Neural progenitor cell (in vitro differentiated cells): ENCODE results near the gene UBE2R2. TPM values are rescaled to one million over a fixed set of nuclear protein-coding genes. Genes with fewer than 3 reads are reported as not detected.

Source experiments
- DNase-seq: peaks from one replicate; pipeline ENCODE4 v3.0.0-alpha.2; 2016; ENCODE audit warnings: low spot score
- H2AFZ ChIP-seq: fragments of 200-600 bp; sonication (generic); replicated peaks from 2 replicates; pipeline ENCODE4 v1.6.1; 2016; ENCODE audit warnings: antibody characterized with exemption
- H3F3A ChIP-seq: fragments of 200-600 bp; sonication (generic); 2 replicates; pipeline ENCODE4 v1.6.1; 2016; ENCODE audit warnings: antibody characterized with exemption, low read depth
- H3K27ac ChIP-seq: fragments of 200-600 bp; sonication (generic); 2 replicates; pipeline ENCODE4 v1.5.1; 2016; ENCODE audit warnings: mild to moderate bottlenecking
- H3K27me3 ChIP-seq: fragments of 200-600 bp; sonication (generic); 2 replicates; pipeline ENCODE4 v1.6.1; 2016; ENCODE audit warnings: mild to moderate bottlenecking, moderate library complexity
- H3K36me3 ChIP-seq: fragments of 200-600 bp; sonication (generic); 2 replicates; pipeline ENCODE4 v1.5.1; 2016
- H3K4me1 ChIP-seq: fragments of 200-600 bp; sonication (generic); 2 replicates; pipeline ENCODE4 v1.6.1; 2016; ENCODE audit warnings: mixed run types
- H3K4me2 ChIP-seq: fragments of 200-600 bp; sonication (generic); 2 replicates; pipeline ENCODE4 v1.6.1; 2016
- H3K4me3 ChIP-seq: fragments of 200-600 bp; sonication (generic); 2 replicates; pipeline ENCODE4 v1.5.1; 2016
- H3K79me2 ChIP-seq: fragments of 200-600 bp; sonication (generic); 2 replicates; pipeline ENCODE4 v1.6.1; 2016; ENCODE audit warnings: low read depth
- H3K9ac ChIP-seq: fragments of 200-600 bp; sonication (generic); 2 replicates; pipeline ENCODE4 v1.6.1; 2016
- H3K9me3 ChIP-seq: fragments of 200-600 bp; sonication (generic); 2 replicates; pipeline ENCODE4 v1.5.1; 2016; ENCODE audit warnings: low read depth
- H4K20me1 ChIP-seq: fragments of 200-600 bp; sonication (generic); 2 replicates; pipeline ENCODE4 v1.6.1; 2016; ENCODE audit warnings: low read depth
- H3K27ac Mint-ChIP-seq: 3 replicates; pipeline ENCODE4 v1.8.0; 2021; ENCODE audit warnings: mixed read lengths
- H3K27me3 Mint-ChIP-seq: 2 replicates; pipeline ENCODE4 v1.8.0; 2022; ENCODE audit warnings: low read depth, mild to moderate bottlenecking, inconsistent platforms, moderate library complexity, mixed read lengths; ENCODE audit not compliant: insufficient read depth
- H3K36me3 Mint-ChIP-seq: 3 replicates; pipeline ENCODE4 v1.8.0; 2021; ENCODE audit warnings: mixed read lengths
- H3K4me1 Mint-ChIP-seq: 3 replicates; pipeline ENCODE4 v1.8.0; 2021; ENCODE audit warnings: mixed read lengths
- H3K4me3 Mint-ChIP-seq: 3 replicates; pipeline ENCODE4 v1.8.0; 2021; ENCODE audit warnings: mild to moderate bottlenecking, moderate library complexity, mixed read lengths
- H3K9me3 Mint-ChIP-seq: 3 replicates; pipeline ENCODE4 v1.8.0; 2020; ENCODE audit warnings: mixed read lengths
- EZH2 ChIP-seq: fragments of 200-600 bp; sonication (generic); IDR thresholded peaks from 2 replicates; pipeline ENCODE4 v1.6.1; 2017; ENCODE audit warnings: antibody characterized with exemption, mild to moderate bottlenecking, moderate library complexity
- EZH2phosphoT487 ChIP-seq: fragments of 200-600 bp; sonication (generic); IDR thresholded peaks from 2 replicates; pipeline ENCODE4 v1.6.1; 2017; ENCODE audit warnings: antibody characterized with exemption
- total RNA-seq: library from RNA; depleted of rRNA; stranded (reverse); fragments of >200 nt; gene quantifications from 2 replicates; pipeline ENCODE4 v1.2.3, GENCODE V29; 2015; ENCODE audit warnings: low replicate concordance
- TF ChIP-seq, protein P1 (sequence below): fragments of 200-600 bp; sonication (generic); IDR thresholded peaks from 2 replicates; pipeline ENCODE4 v1.5.1; 2017; ENCODE audit warnings: antibody characterized with exemption, mild to moderate bottlenecking

The UBE2R2 gene
- total RNA-seq, 1 donor from 2014 or later = 68.3 TPM

DNA sequence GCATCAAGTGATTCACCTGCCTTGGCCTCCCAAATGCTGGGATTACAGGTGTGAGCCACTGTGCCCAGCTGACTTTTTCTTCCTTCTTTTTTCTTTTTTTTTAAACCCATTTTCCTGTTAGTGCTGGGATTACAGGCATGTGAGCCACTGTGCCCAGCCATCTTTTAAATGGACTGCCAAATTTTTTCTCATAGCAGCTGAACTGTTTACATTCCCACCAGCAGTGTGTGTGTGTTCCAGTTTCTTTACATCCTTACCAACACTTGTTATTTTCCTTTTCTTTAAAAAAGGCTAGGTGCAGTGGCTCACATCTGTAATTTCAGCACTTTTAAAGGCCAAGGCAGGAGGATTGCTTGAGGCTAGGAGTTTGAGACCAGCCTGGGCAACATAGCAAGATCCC lies 76.9 kb downstream of the UBE2R2 start:
- Histone ChIP-seq H3K4me2 (no peak overlapping the region), H2AFZ (no peak overlapping the region), H3K4me1 (no peaks in the 10 kb centered on the region), H3K27me3 (no peaks in the 10 kb centered on the region), H3F3A (no peaks in the 10 kb centered on the region), H4K20me1 (peaks cover 35% of the 10 kb centered on the region), H3K27ac (no peak overlapping the region), H3K4me3 (no peak overlapping the region), H3K79me2 (peaks cover 98% of the 10 kb centered on the region), H3K36me3 (no peaks in the 10 kb centered on the region), H3K9ac (no peak overlapping the region), H3K9me3 (no peaks in the 10 kb centered on the region)
- H3K27ac Mint-ChIP-seq = no peak overlapping the region
- no peak for DNase-seq
- H3K27me3 Mint-ChIP-seq = no peaks in the 10 kb centered on the region
- H3K36me3 Mint-ChIP-seq = peaks cover 16% of the 10 kb centered on the region
- TF ChIP-seq, protein P1, sequence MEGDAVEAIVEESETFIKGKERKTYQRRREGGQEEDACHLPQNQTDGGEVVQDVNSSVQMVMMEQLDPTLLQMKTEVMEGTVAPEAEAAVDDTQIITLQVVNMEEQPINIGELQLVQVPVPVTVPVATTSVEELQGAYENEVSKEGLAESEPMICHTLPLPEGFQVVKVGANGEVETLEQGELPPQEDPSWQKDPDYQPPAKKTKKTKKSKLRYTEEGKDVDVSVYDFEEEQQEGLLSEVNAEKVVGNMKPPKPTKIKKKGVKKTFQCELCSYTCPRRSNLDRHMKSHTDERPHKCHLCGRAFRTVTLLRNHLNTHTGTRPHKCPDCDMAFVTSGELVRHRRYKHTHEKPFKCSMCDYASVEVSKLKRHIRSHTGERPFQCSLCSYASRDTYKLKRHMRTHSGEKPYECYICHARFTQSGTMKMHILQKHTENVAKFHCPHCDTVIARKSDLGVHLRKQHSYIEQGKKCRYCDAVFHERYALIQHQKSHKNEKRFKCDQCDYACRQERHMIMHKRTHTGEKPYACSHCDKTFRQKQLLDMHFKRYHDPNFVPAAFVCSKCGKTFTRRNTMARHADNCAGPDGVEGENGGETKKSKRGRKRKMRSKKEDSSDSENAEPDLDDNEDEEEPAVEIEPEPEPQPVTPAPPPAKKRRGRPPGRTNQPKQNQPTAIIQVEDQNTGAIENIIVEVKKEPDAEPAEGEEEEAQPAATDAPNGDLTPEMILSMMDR = no peak
- TF ChIP-seq EZH2 (no peak), EZH2phosphoT487 (no peak)
- no peak overlapping the region for H3K4me3 Mint-ChIP-seq
- no peaks in the 10 kb centered on the region for H3K4me1 Mint-ChIP-seq
- H3K9me3 Mint-ChIP-seq = no peaks in the 10 kb centered on the region

DNA sequence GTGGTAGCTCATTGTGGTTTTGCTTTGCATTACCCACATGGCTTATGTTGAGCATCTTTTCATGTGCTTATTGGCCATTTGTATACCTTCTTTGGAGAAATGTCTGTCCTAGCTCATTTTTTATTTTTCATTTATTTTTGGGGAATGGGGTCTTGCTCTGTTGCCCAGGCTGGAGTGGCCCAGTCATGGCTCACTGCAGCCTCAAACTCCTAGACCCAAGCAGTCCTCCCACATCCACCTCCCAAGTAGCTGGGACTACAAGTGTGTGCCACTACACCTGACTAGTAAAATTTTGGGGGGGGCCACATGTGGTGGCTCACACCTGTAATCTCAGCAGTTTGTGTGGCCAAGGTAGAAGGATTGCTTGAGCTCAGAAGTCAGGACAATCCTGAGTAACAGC lies 77.4 kb downstream of the UBE2R2 start:
- Mint-ChIP-seq H3K9me3 (no peaks in the 10 kb centered on the region), H3K4me1 (no peaks in the 10 kb centered on the region), H3K36me3 (peaks cover 16% of the 10 kb centered on the region), H3K27ac (no peak overlapping the region), H3K4me3 (no peak overlapping the region), H3K27me3 (no peaks in the 10 kb centered on the region)
- no peaks in the 10 kb centered on the region for H3F3A ChIP-seq
- H3K4me2 ChIP-seq = no peak overlapping the region
- TF ChIP-seq EZH2 (no peak), EZH2phosphoT487 (no peak)
- TF ChIP-seq, protein P1 = no peak
- H3K27ac ChIP-seq = no peak overlapping the region
- peaks cover 98% of the 10 kb centered on the region for H3K79me2 ChIP-seq
- no peak for DNase-seq
- peaks cover 35% of the 10 kb centered on the region for H4K20me1 ChIP-seq
- no peaks in the 10 kb centered on the region for H3K36me3 ChIP-seq
- H3K27me3 ChIP-seq = no peaks in the 10 kb centered on the region
- no peak overlapping the region for H3K4me3 ChIP-seq
- no peaks in the 10 kb centered on the region for H3K4me1 ChIP-seq
- no peak overlapping the region for H3K9ac ChIP-seq
- no peaks in the 10 kb centered on the region for H3K9me3 ChIP-seq
- H2AFZ ChIP-seq = no peak overlapping the region

DNA sequence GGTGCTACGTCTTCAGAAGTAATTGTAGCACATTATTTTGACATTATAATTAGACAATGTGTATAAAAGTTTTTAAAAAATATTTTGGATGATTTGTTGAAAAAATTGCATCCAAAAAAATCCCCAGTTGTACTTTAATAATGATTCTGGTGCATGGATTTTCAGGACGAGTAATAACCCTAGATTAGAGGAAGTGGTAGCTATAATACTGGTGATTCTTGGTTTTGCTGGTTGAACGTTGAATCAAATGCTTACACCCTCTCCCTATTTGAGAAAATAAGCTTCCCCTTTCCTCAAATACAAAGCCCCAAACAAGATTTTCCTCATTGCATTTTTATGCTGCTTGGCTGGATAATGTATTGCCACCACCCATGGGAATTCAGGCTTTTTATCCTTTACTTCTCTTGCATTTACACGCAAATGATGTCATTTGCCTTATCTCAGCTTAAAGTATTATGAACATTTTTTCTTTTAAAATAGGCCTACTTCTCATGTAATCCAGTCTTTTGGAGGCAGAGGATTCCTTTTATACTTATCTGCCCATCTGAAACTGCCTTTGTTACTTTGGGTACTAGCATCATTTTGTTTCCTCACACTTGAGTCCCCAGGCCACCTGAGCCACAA lies 86.3 kb downstream of the UBE2R2 start:
- H3K27ac ChIP-seq = peak overlapping the region; percentile 35
- peaks cover 37% of the 10 kb centered on the region for H3K36me3 Mint-ChIP-seq

More for the DNA sequence above, 86.3 kb downstream of the UBE2R2 start:
- Mint-ChIP-seq H3K27ac (no peak overlapping the region), H3K4me3 (no peak overlapping the region), H3K27me3 (peaks cover 2% of the 10 kb centered on the region), H3K4me1 (peaks cover 7% of the 10 kb centered on the region), H3K9me3 (no peaks in the 10 kb centered on the region)
- Histone ChIP-seq H3K9ac (no peak overlapping the region), H4K20me1 (peaks cover 78% of the 10 kb centered on the region), H3K79me2 (peaks cover 88% of the 10 kb centered on the region), H3K4me3 (no peak overlapping the region), H3K4me1 (peaks cover 25% of the 10 kb centered on the region), H3K9me3 (no peaks in the 10 kb centered on the region), H2AFZ (no peak overlapping the region), H3K36me3 (peaks cover 7% of the 10 kb centered on the region), H3K4me2 (peak overlapping the region; percentile 31), H3F3A (peaks cover 6% of the 10 kb centered on the region), H3K27me3 (no peaks in the 10 kb centered on the region)
- TF ChIP-seq EZH2phosphoT487 (no peak), EZH2 (no peak)
- TF ChIP-seq, protein P1 = no peak
- DNase-seq = no peak
